Mesothelial cell of epicardium (in vitro differentiated cells): ENCODE measurements around the gene LRRC46. TPM values are rescaled to one million over a fixed set of nuclear protein-coding genes. Genes with fewer than 3 reads are reported as not detected.
A peak's percentile ranks its signal among the peaks of the same experiment; 100 is the strongest.

ENCODE experiments used
- DNase-seq, 2 experiments: peaks; one replicate each; pipeline ENCODE4 v3.0.0; 2021; ENCODE audit warnings: low spot score in 2 of 2; ENCODE audit not compliant: unreplicated experiment in 2 of 2
- H3K27ac Mint-ChIP-seq: 2 replicates; pipeline ENCODE4 v1.8.0; 2021; ENCODE audit warnings: mixed read lengths
- H3K27me3 Mint-ChIP-seq: 2 replicates; pipeline ENCODE4 v1.8.0; 2021; ENCODE audit warnings: low read depth, mixed read lengths
- H3K36me3 Mint-ChIP-seq: 2 replicates; pipeline ENCODE4 v1.8.0; 2021; ENCODE audit warnings: mixed read lengths
- H3K4me1 Mint-ChIP-seq: 2 replicates; pipeline ENCODE4 v1.8.0; 2021; ENCODE audit warnings: mixed read lengths
- H3K4me3 Mint-ChIP-seq: 2 replicates; pipeline ENCODE4 v1.8.0; 2021; ENCODE audit warnings: mild to moderate bottlenecking, moderate library complexity, mixed read lengths
- H3K9me3 Mint-ChIP-seq: 2 replicates; pipeline ENCODE4 v1.8.0; 2021; ENCODE audit warnings: mixed read lengths
- total RNA-seq: library from RNA; stranded (reverse); gene quantifications from 3 replicates; pipeline ENCODE4 v1.2.1, GENCODE V29; 2021
- TF ChIP-seq, protein P1 (sequence below): fragments of 200-600 bp; sonication (generic); IDR thresholded peaks from one replicate; pipeline ENCODE4 v1.5.0; 2021; ENCODE audit warnings: antibody characterized with exemption; ENCODE audit not compliant: unreplicated experiment

The LRRC46 gene
- total RNA-seq, 1 donor from 2014 or later = not detected

DNA sequence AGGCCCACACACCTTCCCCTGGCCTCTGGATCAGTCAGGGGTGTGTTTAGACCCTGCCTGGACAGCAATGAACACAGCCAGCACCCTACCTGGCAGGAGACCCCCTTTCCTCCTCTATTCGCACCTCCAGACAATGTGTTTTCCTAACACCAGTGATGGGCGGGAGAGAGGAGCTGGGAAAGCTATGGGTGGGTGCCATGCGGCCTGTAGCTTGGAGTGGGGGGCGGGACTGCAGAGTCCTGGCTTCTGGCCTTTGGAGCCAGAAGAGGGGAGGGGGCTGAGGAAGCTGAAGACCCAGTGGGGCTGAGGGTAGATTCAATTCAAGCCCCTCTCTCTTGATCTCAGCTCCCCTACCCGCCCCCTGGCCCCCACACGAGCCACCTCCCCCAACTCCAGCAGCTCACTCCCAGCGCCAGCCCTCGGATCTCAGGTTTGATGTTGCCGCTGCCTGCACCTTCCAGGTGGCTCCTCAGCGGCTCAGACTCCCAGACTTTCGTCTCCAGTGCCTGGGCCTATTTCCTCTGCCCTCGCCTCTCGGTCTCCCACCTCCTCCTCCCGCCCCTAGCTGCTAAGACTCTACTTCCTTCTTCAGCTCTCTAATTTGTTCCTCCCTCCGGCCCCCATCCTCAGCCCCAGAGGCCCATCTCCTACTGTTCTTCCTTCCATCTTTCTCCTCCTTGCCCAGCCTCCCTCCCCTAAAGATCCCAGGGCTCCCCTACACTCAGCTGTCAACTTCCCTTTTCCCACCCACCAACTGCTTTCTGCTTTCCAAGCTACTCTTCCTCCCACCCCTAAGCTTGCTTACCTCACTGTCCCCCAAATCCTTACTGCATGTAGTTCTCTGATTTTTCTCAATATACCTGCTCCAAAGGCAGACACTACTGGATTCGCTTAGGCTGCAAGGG, 26.3 kb downstream of the LRRC46 start:
- Mint-ChIP-seq H3K27me3 (peaks cover 57% of the 10 kb centered on the region), H3K9me3 (no peaks in the 10 kb centered on the region), H3K27ac (peak overlapping the region; percentile 63), H3K4me1 (peaks cover 31% of the 10 kb centered on the region), H3K4me3 (no peak overlapping the region), H3K36me3 (no peaks in the 10 kb centered on the region)
- no peak for DNase-seq
- TF ChIP-seq, protein P1, sequence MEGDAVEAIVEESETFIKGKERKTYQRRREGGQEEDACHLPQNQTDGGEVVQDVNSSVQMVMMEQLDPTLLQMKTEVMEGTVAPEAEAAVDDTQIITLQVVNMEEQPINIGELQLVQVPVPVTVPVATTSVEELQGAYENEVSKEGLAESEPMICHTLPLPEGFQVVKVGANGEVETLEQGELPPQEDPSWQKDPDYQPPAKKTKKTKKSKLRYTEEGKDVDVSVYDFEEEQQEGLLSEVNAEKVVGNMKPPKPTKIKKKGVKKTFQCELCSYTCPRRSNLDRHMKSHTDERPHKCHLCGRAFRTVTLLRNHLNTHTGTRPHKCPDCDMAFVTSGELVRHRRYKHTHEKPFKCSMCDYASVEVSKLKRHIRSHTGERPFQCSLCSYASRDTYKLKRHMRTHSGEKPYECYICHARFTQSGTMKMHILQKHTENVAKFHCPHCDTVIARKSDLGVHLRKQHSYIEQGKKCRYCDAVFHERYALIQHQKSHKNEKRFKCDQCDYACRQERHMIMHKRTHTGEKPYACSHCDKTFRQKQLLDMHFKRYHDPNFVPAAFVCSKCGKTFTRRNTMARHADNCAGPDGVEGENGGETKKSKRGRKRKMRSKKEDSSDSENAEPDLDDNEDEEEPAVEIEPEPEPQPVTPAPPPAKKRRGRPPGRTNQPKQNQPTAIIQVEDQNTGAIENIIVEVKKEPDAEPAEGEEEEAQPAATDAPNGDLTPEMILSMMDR = no peak

DNA sequence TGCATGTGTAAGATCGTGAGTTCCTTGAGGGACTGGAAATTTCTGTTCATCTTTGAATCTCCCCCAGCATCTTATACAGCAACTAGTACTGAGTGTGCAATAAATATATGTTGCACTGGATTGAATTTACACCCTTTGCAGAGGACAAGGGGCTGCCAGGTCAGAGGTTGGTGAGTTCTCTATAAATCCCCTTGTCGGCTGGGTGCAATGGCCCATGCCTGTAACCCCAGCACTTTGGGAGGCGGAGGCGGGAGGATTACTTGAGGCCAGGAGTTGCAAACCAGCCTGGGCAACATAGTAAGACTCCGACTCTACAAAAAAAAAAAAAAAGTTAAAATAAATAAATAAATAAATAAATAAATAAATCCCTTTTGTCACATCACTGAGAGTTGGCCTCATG, 28.9 kb downstream of the LRRC46 start:
- no peak for DNase-seq
- Mint-ChIP-seq H3K9me3 (peaks cover 3% of the 10 kb centered on the region), H3K4me1 (peaks cover 26% of the 10 kb centered on the region), H3K4me3 (no peak overlapping the region), H3K36me3 (no peaks in the 10 kb centered on the region), H3K27ac (no peak overlapping the region), H3K27me3 (peaks cover 39% of the 10 kb centered on the region)
- TF ChIP-seq, protein P1 = no peak

DNA sequence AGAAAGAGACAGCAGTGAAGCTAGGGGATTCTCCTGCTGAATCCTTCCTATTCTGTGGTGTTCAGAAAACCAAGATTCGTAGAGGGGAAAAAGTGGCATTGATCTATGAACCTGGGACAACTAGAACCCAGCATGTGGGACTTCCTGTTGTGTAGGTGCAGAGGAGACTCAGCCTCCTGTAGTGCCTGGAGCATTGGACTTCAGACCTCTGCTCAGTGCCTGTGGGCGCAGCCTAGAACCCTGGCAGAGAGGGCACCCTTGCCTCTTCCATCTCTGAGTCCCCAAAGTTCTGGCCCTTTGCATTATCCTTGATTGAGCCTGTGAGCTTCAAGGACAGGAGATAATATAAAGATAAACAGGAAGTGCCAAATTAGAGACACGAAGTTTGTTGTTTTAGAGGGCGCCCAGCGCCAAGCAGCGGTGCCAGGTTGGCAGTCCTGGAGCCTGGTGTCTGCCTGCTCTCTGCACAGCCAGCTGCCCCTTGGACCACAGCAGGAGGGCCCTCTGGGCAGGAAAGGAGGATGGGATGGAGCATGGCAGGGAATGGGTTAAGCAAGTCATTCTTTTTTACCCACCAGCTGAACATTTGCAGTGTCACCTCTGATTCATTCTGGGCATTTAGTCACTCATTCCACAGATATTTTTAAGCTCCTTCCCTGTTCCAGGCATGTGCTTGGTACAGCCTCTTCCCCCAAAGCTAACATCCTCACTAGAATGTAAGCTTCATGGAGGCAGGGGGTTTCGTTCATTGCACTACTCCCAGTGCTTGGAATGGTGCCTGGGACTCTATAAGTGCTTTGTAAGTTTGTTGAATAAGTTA, 31.4 kb downstream of the LRRC46 start:
- H3K27me3 Mint-ChIP-seq = peaks cover 37% of the 10 kb centered on the region
- H3K4me3 Mint-ChIP-seq = no peak overlapping the region
- peaks cover 35% of the 10 kb centered on the region for H3K4me1 Mint-ChIP-seq
- H3K9me3 Mint-ChIP-seq = peaks cover 3% of the 10 kb centered on the region
- no peak for DNase-seq
- TF ChIP-seq, protein P1 = no peak
- H3K27ac Mint-ChIP-seq = peak overlapping the region; percentile 54
- no peaks in the 10 kb centered on the region for H3K36me3 Mint-ChIP-seq

DNA sequence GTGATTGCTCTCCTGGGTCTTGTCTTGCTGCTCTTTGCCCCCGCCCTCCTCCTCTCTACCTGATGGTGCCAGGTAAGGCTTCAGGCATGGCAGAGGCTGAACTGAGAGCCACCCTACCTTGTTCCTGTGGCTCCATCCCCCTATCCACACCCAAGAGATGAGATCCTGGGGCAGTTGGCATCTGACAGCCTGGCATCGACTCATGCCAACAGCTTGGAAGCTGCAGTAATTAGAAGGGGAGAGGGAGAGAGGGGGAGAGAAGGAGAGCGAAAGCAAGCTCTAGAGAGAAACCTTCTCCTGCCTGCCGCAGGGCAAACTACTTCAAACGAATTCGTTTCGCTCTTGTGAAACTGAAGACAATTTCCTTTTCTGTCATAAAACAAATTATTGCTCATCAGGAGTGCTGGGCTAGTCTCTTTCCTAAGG, 33.3 kb downstream of the LRRC46 start:
- Mint-ChIP-seq H3K9me3 (peaks cover 3% of the 10 kb centered on the region), H3K4me1 (peaks cover 34% of the 10 kb centered on the region), H3K36me3 (no peaks in the 10 kb centered on the region), H3K27me3 (peaks cover 28% of the 10 kb centered on the region), H3K27ac (peak overlapping the region; percentile 74), H3K4me3 (peak overlapping the region; percentile 31)
- TF ChIP-seq, protein P1 = no peak
- DNase-seq = no peak

DNA sequence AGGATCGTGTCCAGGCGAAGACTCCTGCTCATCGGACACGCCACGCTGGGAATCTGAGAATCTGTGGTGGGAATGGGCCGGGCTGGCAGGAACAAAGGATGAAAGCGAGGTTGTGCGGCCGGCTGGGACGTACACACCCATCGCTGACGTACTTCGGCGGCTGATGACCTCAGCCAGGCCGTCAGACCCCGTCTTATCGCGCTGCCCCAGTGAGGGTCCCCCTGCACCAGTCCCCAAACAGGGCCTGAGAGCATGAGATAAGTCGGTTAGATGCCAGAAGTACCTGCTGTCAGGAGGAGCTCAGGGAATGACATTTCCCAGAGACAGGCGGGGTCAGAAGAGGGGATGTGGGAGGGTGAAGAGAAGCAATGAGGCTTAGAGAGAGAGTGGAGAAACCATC, 35.5 kb downstream of the LRRC46 start:
- no peak overlapping the region for H3K27ac Mint-ChIP-seq
- no peaks in the 10 kb centered on the region for H3K36me3 Mint-ChIP-seq
- peaks cover 28% of the 10 kb centered on the region for H3K27me3 Mint-ChIP-seq
- peaks cover 45% of the 10 kb centered on the region for H3K4me1 Mint-ChIP-seq
- DNase-seq = no peak
- no peak overlapping the region for H3K4me3 Mint-ChIP-seq
- TF ChIP-seq, protein P1 = no peak
- peaks cover 3% of the 10 kb centered on the region for H3K9me3 Mint-ChIP-seq
